SK-N-MC (cell line): ENCODE results near the gene BAZ2A.

Experiments
- EZH2 ChIP-seq: fragments of 200-600 bp; sonication (generic); IDR thresholded peaks from one replicate; pipeline ENCODE4 v1.6.1; 2017; ENCODE audit warnings: antibody characterized with exemption
- POLR2AphosphoS5 ChIP-seq: IDR thresholded peaks from 2 replicates; pipeline ENCODE4 v1.6.1; 2012; ENCODE audit warnings: mild to moderate bottlenecking, low read depth, low read length, borderline replicate concordance

GRCh38 chr12:56628671-56629458 is 1.3 kb downstream of the BAZ2A start:
- TF ChIP-seq POLR2AphosphoS5, result no peak
- TF ChIP-seq EZH2, result no peak
